OCI-M1 (cell line): ENCODE measurements around the gene SCLT1.
A peak's percentile ranks its signal among the peaks of the same experiment; 100 is the strongest.

Experiments
- DNase-seq: peaks from one replicate; lab custom pipeline; 2025; lab: John Stamatoyannopoulos, UW

The SCLT1 gene

DNA sequence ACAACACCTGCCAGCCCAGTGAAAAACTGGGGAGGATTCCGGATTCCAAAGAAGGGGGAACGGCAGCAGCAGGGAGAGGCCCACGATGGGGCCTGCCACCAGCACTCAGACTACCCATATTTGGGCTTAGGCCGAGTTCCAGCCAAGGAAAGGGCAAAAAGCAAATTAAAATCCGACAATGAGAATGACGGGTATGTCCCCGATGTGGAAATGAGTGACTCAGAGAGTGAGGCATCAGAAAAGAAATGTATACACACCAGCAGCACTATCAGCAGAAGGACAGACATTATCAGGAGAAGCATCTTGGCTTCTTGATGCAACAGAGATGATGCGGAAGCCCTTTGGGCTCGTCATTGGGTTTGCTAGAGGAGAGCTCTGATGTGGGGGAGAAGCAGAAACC lies 221.4 kb downstream of the SCLT1 start:
- no peak for DNase-seq

- no peak for DNase-seq
Measured at GRCh38 chr4:128869776-128870509, 223.4 kb downstream of the SCLT1 start.

DNA sequence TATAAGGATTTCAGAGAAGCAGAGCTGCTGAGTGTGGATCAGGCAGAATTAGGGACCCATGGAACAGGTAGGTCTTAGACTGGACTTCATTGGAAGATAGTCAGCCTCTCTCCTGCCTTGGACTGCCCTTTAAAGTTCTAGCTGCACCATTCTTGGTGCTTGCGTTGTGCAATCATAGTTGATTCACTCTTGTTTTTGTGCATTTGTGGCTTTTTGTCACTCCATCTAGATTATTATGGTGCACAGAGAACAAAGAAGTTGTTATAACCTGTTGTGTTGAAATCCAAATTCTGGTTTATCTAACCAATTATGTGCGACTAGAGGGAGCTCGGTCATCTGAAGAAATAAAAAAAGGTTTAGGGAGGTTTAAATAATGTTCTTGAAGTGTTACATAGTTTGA lies 224.6 kb downstream of the SCLT1 start:
- DNase-seq, result no peak

- no peak for DNase-seq
Measured at GRCh38 chr4:128866691-128867090, 226.6 kb downstream of the SCLT1 start.

DNA sequence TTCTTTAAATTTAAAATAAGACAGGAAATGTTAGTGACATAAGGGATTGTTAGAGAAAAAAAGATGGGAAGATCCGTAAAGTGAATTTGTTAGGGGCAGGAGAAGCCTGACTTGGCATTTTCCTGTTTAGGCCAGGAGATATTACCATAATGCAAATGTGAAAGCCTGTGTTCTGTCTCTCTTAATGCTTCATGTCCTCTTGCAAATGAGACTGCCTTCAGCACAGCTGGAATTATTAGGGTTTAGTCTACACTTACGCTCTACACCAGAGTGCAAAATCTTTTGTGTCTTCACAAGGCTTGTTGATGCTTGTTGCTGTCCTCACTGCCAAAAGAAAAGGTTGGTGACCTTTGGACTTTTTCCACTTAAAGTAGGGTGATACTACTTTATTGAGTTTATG lies 227.1 kb downstream of the SCLT1 start:
- no peak for DNase-seq

- DNase-seq, result no peak
Measured at GRCh38 chr4:128865132-128865531, 228.2 kb downstream of the SCLT1 start.

GRCh38 chr4:128863312-128864075 lies 229.8 kb downstream of the SCLT1 start:
- peak; percentile 63 for DNase-seq

DNA sequence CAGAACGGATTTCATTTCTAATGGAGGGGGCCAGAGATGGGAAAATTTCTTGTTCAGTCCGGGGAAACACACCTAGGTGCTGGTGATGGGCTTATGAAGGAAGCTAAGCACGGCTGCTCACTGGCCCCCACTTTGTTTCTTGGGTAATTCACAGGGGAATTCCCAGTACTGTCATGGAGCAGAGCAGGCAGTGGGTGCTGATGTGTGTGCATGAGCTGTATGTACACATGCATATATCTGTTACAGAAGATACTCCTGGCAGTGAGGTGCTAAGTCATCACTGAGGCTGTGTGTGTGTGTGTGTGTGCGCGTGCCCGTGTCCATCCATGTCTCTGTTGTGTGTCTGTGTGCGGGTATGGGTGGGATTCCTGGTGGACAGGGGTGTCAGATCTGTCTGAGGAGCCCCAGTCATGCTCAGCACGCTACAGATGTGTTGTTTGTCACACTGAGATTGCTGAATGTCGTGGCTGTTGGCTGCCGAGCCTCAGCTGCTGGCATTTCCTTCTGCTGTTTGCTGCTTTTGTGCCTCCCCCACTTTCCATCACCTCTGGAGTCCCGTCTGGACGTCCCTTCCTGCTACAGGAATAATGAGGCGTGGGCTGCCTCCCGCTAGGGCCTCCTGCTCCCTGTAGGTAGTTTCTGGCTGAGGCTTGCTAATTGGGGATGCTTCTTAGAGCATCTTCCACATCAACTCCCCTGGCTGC lies 230.6 kb downstream of the SCLT1 start:
- DNase-seq, result no peak

GRCh38 chr4:128861856-128862518 lies 231.4 kb downstream of the SCLT1 start:
- no peak for DNase-seq

DNA sequence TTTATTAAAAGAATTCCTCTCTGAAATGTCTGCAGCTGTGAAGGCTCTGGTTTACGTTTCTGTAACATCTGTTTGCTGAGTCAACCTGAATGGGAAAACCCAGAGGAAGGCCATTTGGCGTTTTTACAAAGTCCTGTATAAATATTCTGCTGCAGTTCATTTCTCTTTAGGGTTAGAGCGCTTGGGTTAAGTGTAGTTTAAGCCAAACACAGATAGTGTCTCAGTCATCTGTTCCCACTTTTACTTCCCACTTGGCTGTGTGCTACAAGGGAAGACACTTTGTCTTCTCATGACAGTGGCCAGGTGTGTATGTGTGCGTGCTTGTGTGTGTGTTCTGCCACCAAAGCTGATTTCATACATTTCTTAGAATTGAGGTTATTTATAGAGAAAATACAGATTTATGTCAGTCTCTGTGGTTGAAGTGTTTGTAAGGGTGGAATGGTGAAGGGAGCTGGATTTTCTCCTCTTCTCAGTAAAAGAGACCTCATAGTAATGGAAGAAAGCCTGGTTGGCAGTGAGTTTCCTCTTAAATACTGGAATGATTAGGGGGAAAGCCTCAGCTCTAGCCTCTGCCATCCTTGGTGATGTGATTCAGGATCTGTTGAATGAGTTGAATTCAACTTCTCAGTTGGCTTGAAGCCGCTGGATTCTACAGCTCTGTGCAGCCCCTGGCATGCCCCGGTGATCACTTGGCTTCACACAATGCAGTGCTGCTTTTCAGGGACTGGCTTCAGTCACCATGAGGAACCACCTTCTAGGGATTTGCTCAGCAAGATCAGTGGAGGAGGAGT lies 233.3 kb downstream of the SCLT1 start:
- DNase-seq, result no peak

- DNase-seq, result no peak
Measured at GRCh38 chr4:128858879-128859671, 234.3 kb downstream of the SCLT1 start.

DNA sequence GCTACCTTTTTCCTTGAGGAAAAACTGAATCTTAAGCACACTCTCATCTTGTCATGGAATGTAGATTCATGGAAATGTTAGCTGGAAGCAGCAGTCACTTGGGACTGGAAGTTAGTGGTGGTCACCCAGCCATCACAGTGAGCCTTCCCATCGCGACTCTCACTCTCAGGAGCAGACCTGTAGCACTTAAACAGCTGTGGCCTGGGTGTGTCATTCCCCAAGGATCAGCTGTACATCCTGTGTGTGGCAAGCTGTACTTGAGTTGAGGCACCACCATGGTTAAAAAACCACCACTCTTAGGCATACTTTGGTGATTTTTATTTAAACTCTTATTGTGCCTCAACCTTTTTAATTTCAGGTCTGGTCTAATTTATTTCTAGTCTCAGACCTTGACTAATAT lies 237.1 kb downstream of the SCLT1 start:
- DNase-seq, result no peak

GRCh38 chr4:128855621-128856020 lies 237.7 kb downstream of the SCLT1 start:
- no peak for DNase-seq

GRCh38 chr4:128854433-128854832 lies 238.9 kb downstream of the SCLT1 start:
- no peak for DNase-seq

GRCh38 chr4:128853741-128854140 lies 239.6 kb downstream of the SCLT1 start:
- DNase-seq, result no peak

- no peak for DNase-seq
Measured at GRCh38 chr4:128850252-128850651, 243.1 kb downstream of the SCLT1 start.

- DNase-seq, result no peak
Measured at GRCh38 chr4:128848461-128848860, 244.9 kb downstream of the SCLT1 start.

DNA sequence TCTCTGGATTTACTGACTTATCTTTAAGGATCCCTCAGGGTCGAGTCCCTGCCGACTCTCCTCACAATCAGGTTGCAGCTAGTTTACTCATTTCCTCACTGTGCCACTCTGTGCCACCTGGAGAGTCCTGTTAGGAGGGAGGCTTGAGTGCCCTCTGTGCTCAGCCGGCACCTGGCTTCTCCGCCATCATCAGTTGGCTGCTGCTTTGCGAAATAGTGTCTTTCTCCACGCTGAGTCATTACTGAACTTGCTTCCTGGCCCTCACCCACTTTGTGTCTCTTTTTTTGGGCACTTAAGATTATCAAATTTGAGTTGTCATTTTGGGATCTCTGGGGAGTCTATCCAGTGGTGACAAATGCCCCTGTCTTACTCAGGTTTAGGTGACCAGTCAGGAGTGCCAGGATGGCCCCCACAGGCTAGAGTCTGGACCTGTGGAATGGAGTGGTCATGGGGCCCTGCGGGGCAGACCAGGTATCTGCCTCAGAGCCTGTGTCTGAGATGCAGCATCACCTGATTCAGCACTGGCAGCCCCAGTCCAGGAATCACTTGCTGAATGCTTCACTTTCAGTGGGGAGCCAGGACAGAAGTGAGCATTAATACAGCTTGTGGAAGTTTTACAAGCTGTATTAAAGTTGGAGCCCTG lies 246.1 kb downstream of the SCLT1 start:
- DNase-seq, result no peak

GRCh38 chr4:128846063-128846462 lies 247.3 kb downstream of the SCLT1 start:
- DNase-seq, result no peak

GRCh38 chr4:128844931-128845330 lies 248.4 kb downstream of the SCLT1 start:
- DNase-seq, result no peak
